Measurements from ENCODE around the gene FAU. TPM values are rescaled to one million over a fixed set of nuclear protein-coding genes. Genes with fewer than 3 reads are reported as not detected.
A peak's percentile ranks its signal among the peaks of the same experiment; 100 is the strongest.

FAU gene
- total and polyA plus RNA-seq, 9 of the 15 experiments (the other 6 are each of a cell fraction or from before 2014, with no cell fraction given) = 433 to 1,827 (median 942) TPM

DNA sequence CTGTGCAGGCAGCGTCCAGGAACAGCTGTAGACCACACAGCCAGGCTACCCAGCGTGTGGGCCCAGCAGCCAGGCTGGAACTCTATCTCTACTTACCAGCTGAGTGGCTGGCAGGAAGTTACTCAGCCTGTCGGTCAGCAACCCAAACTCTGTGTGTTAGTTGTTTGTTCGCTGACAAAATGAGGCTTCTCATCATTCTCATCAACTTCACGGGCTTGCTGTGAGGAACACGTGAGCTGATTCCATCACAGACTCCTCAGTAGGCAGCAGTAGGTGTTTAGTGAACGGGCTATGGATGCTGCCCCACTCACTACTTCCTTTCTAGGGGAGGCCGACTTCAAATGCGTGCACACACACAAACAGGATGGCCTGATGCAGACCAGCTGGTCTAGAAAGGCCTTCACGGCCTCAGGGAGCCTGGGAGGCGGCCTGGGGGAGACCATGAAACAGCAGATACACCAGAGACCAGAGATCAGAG lies 47.3 kb upstream of the FAU start (continued):
- TF ChIP-seq TRIM28 (IDR thresholded peaks at IDR 0.05) = no peak
- no peak for TF ChIP-seq ZKSCAN8 (CRISPR knock-in tag; IDR thresholded peaks at IDR 0.05)
- TF ChIP-seq, protein P1, sequence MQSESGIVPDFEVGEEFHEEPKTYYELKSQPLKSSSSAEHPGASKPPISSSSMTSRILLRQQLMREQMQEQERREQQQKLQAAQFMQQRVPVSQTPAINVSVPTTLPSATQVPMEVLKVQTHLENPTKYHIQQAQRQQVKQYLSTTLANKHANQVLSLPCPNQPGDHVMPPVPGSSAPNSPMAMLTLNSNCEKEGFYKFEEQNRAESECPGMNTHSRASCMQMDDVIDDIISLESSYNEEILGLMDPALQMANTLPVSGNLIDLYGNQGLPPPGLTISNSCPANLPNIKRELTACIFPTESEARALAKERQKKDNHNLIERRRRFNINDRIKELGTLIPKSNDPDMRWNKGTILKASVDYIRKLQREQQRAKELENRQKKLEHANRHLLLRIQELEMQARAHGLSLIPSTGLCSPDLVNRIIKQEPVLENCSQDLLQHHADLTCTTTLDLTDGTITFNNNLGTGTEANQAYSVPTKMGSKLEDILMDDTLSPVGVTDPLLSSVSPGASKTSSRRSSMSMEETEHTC (IDR thresholded peaks at IDR 0.05) = no peak
- TF ChIP-seq FOXK2 (conservative IDR thresholded peaks at IDR 0.05 in 1 of 2, IDR thresholded peaks at IDR 0.05 in 1 of 2; ENCODE audit: low read depth in 2 of 2) = no peak
- TF ChIP-seq, protein P2, sequence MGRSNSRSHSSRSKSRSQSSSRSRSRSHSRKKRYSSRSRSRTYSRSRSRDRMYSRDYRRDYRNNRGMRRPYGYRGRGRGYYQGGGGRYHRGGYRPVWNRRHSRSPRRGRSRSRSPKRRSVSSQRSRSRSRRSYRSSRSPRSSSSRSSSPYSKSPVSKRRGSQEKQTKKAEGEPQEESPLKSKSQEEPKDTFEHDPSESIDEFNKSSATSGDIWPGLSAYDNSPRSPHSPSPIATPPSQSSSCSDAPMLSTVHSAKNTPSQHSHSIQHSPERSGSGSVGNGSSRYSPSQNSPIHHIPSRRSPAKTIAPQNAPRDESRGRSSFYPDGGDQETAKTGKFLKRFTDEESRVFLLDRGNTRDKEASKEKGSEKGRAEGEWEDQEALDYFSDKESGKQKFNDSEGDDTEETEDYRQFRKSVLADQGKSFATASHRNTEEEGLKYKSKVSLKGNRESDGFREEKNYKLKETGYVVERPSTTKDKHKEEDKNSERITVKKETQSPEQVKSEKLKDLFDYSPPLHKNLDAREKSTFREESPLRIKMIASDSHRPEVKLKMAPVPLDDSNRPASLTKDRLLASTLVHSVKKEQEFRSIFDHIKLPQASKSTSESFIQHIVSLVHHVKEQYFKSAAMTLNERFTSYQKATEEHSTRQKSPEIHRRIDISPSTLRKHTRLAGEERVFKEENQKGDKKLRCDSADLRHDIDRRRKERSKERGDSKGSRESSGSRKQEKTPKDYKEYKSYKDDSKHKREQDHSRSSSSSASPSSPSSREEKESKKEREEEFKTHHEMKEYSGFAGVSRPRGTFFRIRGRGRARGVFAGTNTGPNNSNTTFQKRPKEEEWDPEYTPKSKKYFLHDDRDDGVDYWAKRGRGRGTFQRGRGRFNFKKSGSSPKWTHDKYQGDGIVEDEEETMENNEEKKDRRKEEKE (IDR thresholded peaks at IDR 0.05; ENCODE audit: borderline replicate concordance in 1 of 2, control insufficient read depth in 1 of 2, low read depth in 2 of 2, low read length in 1 of 2) = no peak
- TF ChIP-seq, protein P3, sequence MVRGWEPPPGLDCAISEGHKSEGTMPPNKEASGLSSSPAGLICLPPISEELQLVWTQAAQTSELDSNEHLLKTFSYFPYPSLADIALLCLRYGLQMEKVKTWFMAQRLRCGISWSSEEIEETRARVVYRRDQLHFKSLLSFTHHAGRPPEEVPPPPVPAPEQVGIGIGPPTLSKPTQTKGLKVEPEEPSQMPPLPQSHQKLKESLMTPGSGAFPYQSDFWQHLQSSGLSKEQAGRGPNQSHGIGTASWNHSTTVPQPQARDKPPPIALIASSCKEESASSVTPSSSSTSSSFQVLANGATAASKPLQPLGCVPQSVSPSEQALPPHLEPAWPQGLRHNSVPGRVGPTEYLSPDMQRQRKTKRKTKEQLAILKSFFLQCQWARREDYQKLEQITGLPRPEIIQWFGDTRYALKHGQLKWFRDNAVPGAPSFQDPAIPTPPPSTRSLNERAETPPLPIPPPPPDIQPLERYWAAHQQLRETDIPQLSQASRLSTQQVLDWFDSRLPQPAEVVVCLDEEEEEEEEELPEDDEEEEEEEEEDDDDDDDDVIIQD (CRISPR knock-in tag; IDR thresholded peaks at IDR 0.05) = no peak
- TF ChIP-seq NCOR1 (IDR thresholded peaks at IDR 0.05) = peak; percentile 90
- TF ChIP-seq ZNF75A (CRISPR knock-in tag; IDR thresholded peaks at IDR 0.05) = no peak
- no peak for TF ChIP-seq ASH1L (IDR thresholded peaks at IDR 0.05; ENCODE audit: borderline replicate concordance, low read depth, partially characterized antibody)
- TF ChIP-seq, protein P4, sequence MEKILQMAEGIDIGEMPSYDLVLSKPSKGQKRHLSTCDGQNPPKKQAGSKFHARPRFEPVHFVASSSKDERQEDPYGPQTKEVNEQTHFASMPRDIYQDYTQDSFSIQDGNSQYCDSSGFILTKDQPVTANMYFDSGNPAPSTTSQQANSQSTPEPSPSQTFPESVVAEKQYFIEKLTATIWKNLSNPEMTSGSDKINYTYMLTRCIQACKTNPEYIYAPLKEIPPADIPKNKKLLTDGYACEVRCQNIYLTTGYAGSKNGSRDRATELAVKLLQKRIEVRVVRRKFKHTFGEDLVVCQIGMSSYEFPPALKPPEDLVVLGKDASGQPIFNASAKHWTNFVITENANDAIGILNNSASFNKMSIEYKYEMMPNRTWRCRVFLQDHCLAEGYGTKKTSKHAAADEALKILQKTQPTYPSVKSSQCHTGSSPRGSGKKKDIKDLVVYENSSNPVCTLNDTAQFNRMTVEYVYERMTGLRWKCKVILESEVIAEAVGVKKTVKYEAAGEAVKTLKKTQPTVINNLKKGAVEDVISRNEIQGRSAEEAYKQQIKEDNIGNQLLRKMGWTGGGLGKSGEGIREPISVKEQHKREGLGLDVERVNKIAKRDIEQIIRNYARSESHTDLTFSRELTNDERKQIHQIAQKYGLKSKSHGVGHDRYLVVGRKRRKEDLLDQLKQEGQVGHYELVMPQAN (IDR thresholded peaks at IDR 0.05; ENCODE audit: borderline replicate concordance) = no peak
- TF ChIP-seq CTBP1 (IDR thresholded peaks at IDR 0.05; ENCODE audit: borderline replicate concordance) = peak; percentile 41; the same call in 1 of the 2 replicates
- TF ChIP-seq ZNF780A (CRISPR knock-in tag; IDR thresholded peaks at IDR 0.05) = no peak
- peak; percentile 30; the same call in 1 of the 2 replicates for TF ChIP-seq SMARCE1 (IDR thresholded peaks at IDR 0.05)
- TF ChIP-seq CREB1 (IDR thresholded peaks at IDR 0.05) = no peak
- no peak for TF ChIP-seq CREB1 (CRISPR knock-in tag; IDR thresholded peaks at IDR 0.05)
- no peak for TF ChIP-seq FOS (IDR thresholded peaks at IDR 0.05; ENCODE audit: extremely low read depth, insufficient read length)
- no peak for TF ChIP-seq ZNF3 (CRISPR knock-in tag; IDR thresholded peaks at IDR 0.05)
- no peak for TF ChIP-seq HLTF (IDR thresholded peaks at IDR 0.05)
- no peak; the same call in 1 of the 2 replicates for TF ChIP-seq SMAD3 (CRISPR knock-in tag; conservative IDR thresholded peaks at IDR 0.05)
- no peak for TF ChIP-seq ZC3H4 (CRISPR knock-in tag; IDR thresholded peaks at IDR 0.05; ENCODE audit: borderline replicate concordance)
- no peak for TF ChIP-seq ZBTB43 (CRISPR knock-in tag; IDR thresholded peaks at IDR 0.05)
